ENCODE results near the gene RBFOX1.

DNA sequence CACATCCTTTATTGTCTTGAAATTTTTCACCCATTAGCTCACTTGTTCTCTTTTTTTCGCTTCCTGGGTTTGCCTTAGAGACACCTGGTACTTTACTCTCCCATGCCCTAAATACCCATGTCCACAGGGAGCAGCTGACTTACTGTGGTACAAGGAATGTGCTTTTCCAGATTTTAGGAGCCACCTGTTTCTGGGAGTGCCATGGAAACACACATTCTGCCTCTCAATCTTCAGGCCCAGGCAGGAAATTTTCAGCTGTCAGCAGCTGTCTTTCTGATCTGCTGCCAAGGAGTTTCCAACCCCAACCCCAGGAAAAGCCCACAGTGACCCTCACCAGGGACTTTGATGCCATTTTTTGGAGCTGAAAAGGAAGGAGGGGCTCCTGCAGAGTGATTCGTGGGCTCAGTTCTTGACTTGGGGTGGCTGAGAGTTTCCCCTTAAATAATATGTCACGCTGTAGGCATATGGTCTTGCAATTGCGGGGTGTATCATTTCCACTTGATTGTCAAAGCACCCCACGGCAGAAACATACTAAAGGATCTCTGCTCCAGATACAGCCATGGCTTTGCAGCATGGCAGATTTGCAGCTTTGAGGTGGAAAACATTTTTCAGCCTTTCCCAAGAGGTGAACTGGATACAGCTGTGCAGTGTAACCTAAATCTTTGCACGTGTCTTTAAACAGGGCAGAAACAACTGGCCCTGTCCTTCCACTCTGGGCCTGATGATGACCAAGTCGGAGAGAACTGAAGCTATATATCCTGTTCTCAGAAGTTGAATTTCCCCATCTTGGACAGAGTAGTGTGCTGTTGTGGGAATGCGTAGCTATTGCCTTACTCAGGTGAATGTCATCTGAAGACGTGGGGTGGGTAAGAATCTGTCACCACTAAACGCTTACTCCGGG is 19.2 kb downstream of the RBFOX1 start:
- TF ChIP-seq, protein P1, sequence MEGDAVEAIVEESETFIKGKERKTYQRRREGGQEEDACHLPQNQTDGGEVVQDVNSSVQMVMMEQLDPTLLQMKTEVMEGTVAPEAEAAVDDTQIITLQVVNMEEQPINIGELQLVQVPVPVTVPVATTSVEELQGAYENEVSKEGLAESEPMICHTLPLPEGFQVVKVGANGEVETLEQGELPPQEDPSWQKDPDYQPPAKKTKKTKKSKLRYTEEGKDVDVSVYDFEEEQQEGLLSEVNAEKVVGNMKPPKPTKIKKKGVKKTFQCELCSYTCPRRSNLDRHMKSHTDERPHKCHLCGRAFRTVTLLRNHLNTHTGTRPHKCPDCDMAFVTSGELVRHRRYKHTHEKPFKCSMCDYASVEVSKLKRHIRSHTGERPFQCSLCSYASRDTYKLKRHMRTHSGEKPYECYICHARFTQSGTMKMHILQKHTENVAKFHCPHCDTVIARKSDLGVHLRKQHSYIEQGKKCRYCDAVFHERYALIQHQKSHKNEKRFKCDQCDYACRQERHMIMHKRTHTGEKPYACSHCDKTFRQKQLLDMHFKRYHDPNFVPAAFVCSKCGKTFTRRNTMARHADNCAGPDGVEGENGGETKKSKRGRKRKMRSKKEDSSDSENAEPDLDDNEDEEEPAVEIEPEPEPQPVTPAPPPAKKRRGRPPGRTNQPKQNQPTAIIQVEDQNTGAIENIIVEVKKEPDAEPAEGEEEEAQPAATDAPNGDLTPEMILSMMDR (conservative IDR thresholded peaks at IDR 0.05 in 1 of 2, IDR thresholded peaks at IDR 0.05 in 1 of 2; ENCODE audit: extremely low read depth in 1 of 2, insufficient read depth in 1 of 2, low read depth in 1 of 2, low read length in 2 of 2): no peak
- TF ChIP-seq EZH2 (IDR thresholded peaks at IDR 0.05; ENCODE audit: borderline replicate concordance, low read length): no peak

All from mammary epithelial cell (primary cell).